Upper lobe of left lung (tissue), 6 donors: ENCODE measurements around the gene ADARB1. TPM values are rescaled to one million over a fixed set of nuclear protein-coding genes. Genes with fewer than 3 reads are reported as not detected.
"Not testable (repeated sequence)": the region's sequence is repeated elsewhere in the genome, so short reads cannot be mapped to it uniquely, and the experiment has no call there.

Source experiments
- ATAC-seq, 2 donors: fragments of 200-7000 bp; cut with Tn5 transposase; one replicate each; pipeline ENCODE4 v1.9.1; 2022; ENCODE audit warnings: mild to moderate bottlenecking in 2 of 2, moderate library complexity in 2 of 2; ENCODE audit not compliant: low FRiP score in 2 of 2
- DNase-seq, 2 donors: peaks; one replicate each; pipeline ENCODE4 v3.0.0-alpha.2; 2019 to 2020
- H3K27ac ChIP-seq, 4 donors: fragments of 200-600 bp; sonication (generic); one replicate each; pipeline ENCODE4 v1.5.1; 2016 to 2019
- H3K27me3 ChIP-seq, 4 donors: fragments of 200-600 bp; sonication (generic); one replicate each; pipeline ENCODE4 v1.5.1; 2017 to 2019
- H3K36me3 ChIP-seq, 4 donors: fragments of 200-600 bp; sonication (generic); one replicate each; pipeline ENCODE4 v1.5.1; 2016 to 2019
- H3K4me1 ChIP-seq, 4 donors: fragments of 200-600 bp; sonication (generic); one replicate each; pipeline ENCODE4 v1.5.1; 2018 to 2019
- H3K4me3 ChIP-seq, 4 donors: fragments of 200-600 bp; sonication (generic); one replicate each; pipeline ENCODE4 v1.5.1; 2017 to 2019; ENCODE audit warnings: mild to moderate bottlenecking in 2 of 4, moderate library complexity in 1 of 4
- H3K9me3 ChIP-seq, 4 donors: fragments of 200-600 bp; sonication (generic); one replicate each; pipeline ENCODE4 v1.5.1; 2018 to 2019
- CTCF ChIP-seq, 6 experiments: fragments of 450-650 bp in 4 of 6; fragments of 200-600 bp in 2 of 6; sonication (generic) in 2 of 6; IDR thresholded peaks; one replicate each; pipeline ENCODE4 v1.5.1; 2016 to 2019; ENCODE audit warnings: antibody characterized with exemption in 6 of 6
- EP300 ChIP-seq, 4 donors: sonication (generic); formaldehyde crosslinking; IDR thresholded peaks; one replicate each; pipeline ENCODE4 v1.5.1; 2017; ENCODE audit warnings: antibody characterized with exemption in 4 of 4, control low read depth in 2 of 4
- POLR2A ChIP-seq, 4 donors: fragments of 450-650 bp; IDR thresholded peaks; one replicate each; pipeline ENCODE4 v1.5.1; 2016 to 2017; ENCODE audit warnings: antibody characterized with exemption in 4 of 4, mild to moderate bottlenecking in 2 of 4
- POLR2AphosphoS5 ChIP-seq, 2 donors: sonication (generic); formaldehyde crosslinking; IDR thresholded peaks; one replicate each; pipeline ENCODE4 v1.5.1; 2017; ENCODE audit warnings: antibody characterized with exemption in 2 of 2
- WGBS, 2 donors: methylation state at CpG; one replicate each; pipeline ENCODE4 v1.1.5; 2017 to 2018; 5-methylcytosine and 5-hydroxymethylcytosine counted together
- total RNA-seq, 6 donors: library from RNA; depleted of rRNA in 4 of 6; stranded (reverse); fragments of >200 nt in 4 of 6; gene quantifications; one replicate each; pipeline versions ENCODE4 v1.1.0 to v1.2.1, GENCODE V29; 2016 to 2021
- donor health status: DM: no; HTN: no; CAD: no; lungs with moderate emphysema.
- donor health status: DM: no; HTN: yes; CAD: no; lungs with severe emphysema.

The ADARB1 gene
- total RNA-seq, 6 donors from 2014 or later, result 26.5 to 94.3 (median 42.4) TPM

GRCh38 chr21:45145146-45145545, 70.8 kb downstream of the ADARB1 start:
- no peaks in the 10 kb centered on the region for H3K9me3 ChIP-seq
- TF ChIP-seq POLR2AphosphoS5 (IDR thresholded peaks at IDR 0.05), result no peak
- TF ChIP-seq EP300 (IDR thresholded peaks at IDR 0.05), result no peak
- no peak for TF ChIP-seq POLR2A (IDR thresholded peaks at IDR 0.05)
- no peak for TF ChIP-seq CTCF (IDR thresholded peaks at IDR 0.05)
- no peaks in the 10 kb centered on the region for H3K4me1 ChIP-seq
- no peaks in the 10 kb centered on the region for H3K27me3 ChIP-seq
- 90 to 93% methylated on average over 4 to 9 of the region's 9 CpGs for WGBS, 2 donors
- DNase-seq (no peak), ATAC-seq (no peak)
- no peak overlapping the region for H3K27ac ChIP-seq
- peaks cover 0 to 21% (median 2%) of the 10 kb centered on the region in 4 donors for H3K36me3 ChIP-seq
- no peak overlapping the region for H3K4me3 ChIP-seq

GRCh38 chr21:45145846-45146245, 71.5 kb downstream of the ADARB1 start:
- peaks cover 0 to 21% (median 2%) of the 10 kb centered on the region in 4 donors for H3K36me3 ChIP-seq
- not testable (repeated sequence) for H3K27ac ChIP-seq, H3K27me3 ChIP-seq, DNase-seq, H3K4me1 ChIP-seq, ATAC-seq, H3K9me3 ChIP-seq, H3K4me3 ChIP-seq
- 89 to 95% methylated on average over 16 to 17 of the region's 17 CpGs for WGBS, 2 donors

- 70 to 79% methylated on average over 8 of the region's 8 CpGs for WGBS, 2 donors
- DNase-seq, result no peak
- H3K4me3 ChIP-seq, result no peak overlapping the region
- TF ChIP-seq POLR2AphosphoS5 (IDR thresholded peaks at IDR 0.05) (no peak), POLR2A (IDR thresholded peaks at IDR 0.05) (no peak), CTCF (IDR thresholded peaks at IDR 0.05) (no peak)
- H3K27me3 ChIP-seq, result no peaks in the 10 kb centered on the region
- peaks cover 0 to 6% (median 0%) of the 10 kb centered on the region in 4 donors for H3K4me1 ChIP-seq
- no peak for ATAC-seq
- H3K9me3 ChIP-seq, result no peaks in the 10 kb centered on the region
- peaks cover 0 to 21% (median 2%) of the 10 kb centered on the region in 4 donors for H3K36me3 ChIP-seq
- H3K27ac ChIP-seq, result no peak overlapping the region
Observed at GRCh38 chr21:45146306-45146705, 71.9 kb downstream of the ADARB1 start.

GRCh38 chr21:45146801-45147200, 72.4 kb downstream of the ADARB1 start:
- Histone ChIP-seq H3K9me3 (no peaks in the 10 kb centered on the region), H3K4me1 (peaks cover 0 to 10% (median 1%) of the 10 kb centered on the region in 4 donors), H3K27ac (no peak overlapping the region), H3K4me3 (no peak overlapping the region), H3K36me3 (peaks cover 0 to 21% (median 2%) of the 10 kb centered on the region in 4 donors), H3K27me3 (no peaks in the 10 kb centered on the region)
- no peak for ATAC-seq
- TF ChIP-seq POLR2AphosphoS5 (IDR thresholded peaks at IDR 0.05), result no peak
- TF ChIP-seq POLR2A (IDR thresholded peaks at IDR 0.05), result no peak
- no peak for TF ChIP-seq EP300 (IDR thresholded peaks at IDR 0.05)
- TF ChIP-seq CTCF (IDR thresholded peaks at IDR 0.05), result no peak
- no peak for DNase-seq
- 75 to 87% methylated on average over 2 of the region's 2 CpGs for WGBS, 2 donors

- peak in 1 of 2 donors; percentile 62 for DNase-seq
- 85 to 91% methylated on average over 30 of the region's 30 CpGs for WGBS, 2 donors
- peak in 1 of 2 donors; percentile 15 for ATAC-seq
- Histone ChIP-seq H3K27me3 (no peaks in the 10 kb centered on the region), H3K36me3 (peaks cover 0 to 25% (median 2%) of the 10 kb centered on the region in 4 donors), H3K4me3 (no peak overlapping the region), H3K4me1 (peaks cover 0 to 10% (median 5%) of the 10 kb centered on the region in 4 donors), H3K9me3 (no peaks in the 10 kb centered on the region), H3K27ac (no peak overlapping the region)
- TF ChIP-seq CTCF (IDR thresholded peaks at IDR 0.05) (no peak), EP300 (IDR thresholded peaks at IDR 0.05) (no peak), POLR2A (IDR thresholded peaks at IDR 0.05) (no peak), POLR2AphosphoS5 (IDR thresholded peaks at IDR 0.05) (no peak)
Observed at GRCh38 chr21:45147473-45148315, 73.3 kb downstream of the ADARB1 start.
